ENCODE results near the gene COL21A1. TPM values are rescaled to one million over a fixed set of nuclear protein-coding genes. Genes with fewer than 3 reads are reported as not detected.

COL21A1 gene
- polyA plus RNA-seq, 3 donors = 92.7 to 117 (median 105) TPM

GRCh38 chr6:56051202-56051598 lies 196.2 kb downstream of the COL21A1 start:
- DNase-seq = no peak

GRCh38 chr6:56050530-56051201 lies 196.7 kb downstream of the COL21A1 start:
- DNase-seq = no peak

GRCh38 chr6:56048601-56049000 lies 198.8 kb downstream of the COL21A1 start:
- DNase-seq = no peak

GRCh38 chr6:56047931-56048540 lies 199.3 kb downstream of the COL21A1 start:
- no peak for DNase-seq

GRCh38 chr6:56046576-56046975 lies 200.8 kb downstream of the COL21A1 start:
- no peak for DNase-seq

- no peak for DNase-seq
Measured at GRCh38 chr6:56043761-56044160, 203.6 kb downstream of the COL21A1 start.

- DNase-seq = no peak
Measured at GRCh38 chr6:56043076-56043475, 204.3 kb downstream of the COL21A1 start.

- DNase-seq = no peak
Measured at GRCh38 chr6:56041591-56041990, 205.8 kb downstream of the COL21A1 start.

GRCh38 chr6:56040889-56041301 lies 206.5 kb downstream of the COL21A1 start:
- DNase-seq = no peak

- DNase-seq = no peak
Measured at GRCh38 chr6:56040223-56040622, 207.2 kb downstream of the COL21A1 start.

- no peak for DNase-seq
Measured at GRCh38 chr6:56038764-56039163, 208.6 kb downstream of the COL21A1 start.

GRCh38 chr6:56037601-56038000 lies 209.8 kb downstream of the COL21A1 start:
- DNase-seq = no peak

GRCh38 chr6:56036916-56037600 lies 210.3 kb downstream of the COL21A1 start:
- no peak for DNase-seq

- DNase-seq = no peak
Measured at GRCh38 chr6:56033401-56033800, 214.0 kb downstream of the COL21A1 start.

GRCh38 chr6:56032715-56033260 lies 214.6 kb downstream of the COL21A1 start:
- no peak for DNase-seq

GRCh38 chr6:56027865-56028264 lies 219.5 kb downstream of the COL21A1 start:
- DNase-seq = no peak

- no peak for DNase-seq
Measured at GRCh38 chr6:56026455-56027180, 220.8 kb downstream of the COL21A1 start.

- peak; percentile 61 for DNase-seq
Measured at GRCh38 chr6:56025795-56026194, 221.6 kb downstream of the COL21A1 start.

- no peak for DNase-seq
Measured at GRCh38 chr6:56024931-56025330, 222.4 kb downstream of the COL21A1 start.

- DNase-seq = no peak
Measured at GRCh38 chr6:56023829-56024228, 223.6 kb downstream of the COL21A1 start.

- no peak for DNase-seq
Measured at GRCh38 chr6:56022678-56023077, 224.7 kb downstream of the COL21A1 start.

GRCh38 chr6:56021943-56022342 lies 225.4 kb downstream of the COL21A1 start:
- DNase-seq = no peak
